Pancreas (tissue), 10 donors: ENCODE data around the gene CHAC1. TPM values are rescaled to one million over a fixed set of nuclear protein-coding genes. Genes with fewer than 3 reads are reported as not detected.

ENCODE experiments used
- ATAC-seq, 4 donors: fragments of 200-7000 bp; cut with Tn5 transposase; one replicate each; pipeline versions ENCODE4 v1.8.0 to v1.9.1; 2020; ENCODE audit warnings: mild to moderate bottlenecking in 4 of 4, moderate library complexity in 4 of 4
- DNase-seq, 6 donors: peaks; one replicate each; pipeline ENCODE4 v3.0.0-alpha.2; 2020
- FAIRE-seq: peaks from 2 replicates; lab custom pipeline; 2012; peaks lifted over from hg19 to GRCh38; lab: Jason Lieb, UNC
- H3K27ac ChIP-seq, 4 donors: fragments of 200-600 bp; sonication (generic); 1 replicate in 3 of 4; 2 replicates in 1 of 4; pipeline versions ENCODE4 v1.5.0 to v1.8.0; 2020
- H3K27me3 ChIP-seq, 4 donors: fragments of 200-600 bp; one replicate each; pipeline ENCODE4 v1.8.0; 2021
- H3K36me3 ChIP-seq, 3 donors: fragments of 200-600 bp; sonication (generic) in 1 of 3; one replicate each; pipeline versions ENCODE4 v1.5.0 to v1.8.0; 2020 to 2021
- H3K4me1 ChIP-seq, 3 donors: fragments of 200-600 bp; one replicate each; pipeline ENCODE4 v1.8.0; 2021
- H3K4me3 ChIP-seq, 4 donors: fragments of 200-600 bp; sonication (generic) in 2 of 4; one replicate each; pipeline versions ENCODE4 v1.5.0 to v1.8.0; 2020 to 2021
- H3K9me3 ChIP-seq, 4 donors: fragments of 200-600 bp; one replicate each; pipeline ENCODE4 v1.8.0; 2021
- WGBS, 2 donors: extraction: QIAGEN DNeasy Blood & Tissue Kit; methylation state at CpG; one replicate each; pipeline ENCODE4 v1.1.7; 2013; 5-methylcytosine and 5-hydroxymethylcytosine counted together
- intact Hi-C, 3 donors: fragments of 100-400 bp; cut with DNase I; formaldehyde crosslinking; loops; one replicate each; pipeline versions ENCODE4 v1.11.1 to v1.14.2; 2022
- polyA plus RNA-seq, 2 donors: library from polyadenylated mRNA; stranded (reverse); fragments of 200-250 nt; gene quantifications; one replicate each; pipeline ENCODE4 v1.2.3, GENCODE V29; 2013
- total RNA-seq, 6 donors: library from RNA; stranded (reverse); fragmentation: NEBNext Ultra II Directional in 4 of 6; extraction: Animal tissue kit (Norgen Biotek cat#: 25700) in 4 of 6; gene quantifications; one replicate each; pipeline versions ENCODE4 v1.2.1 to v1.2.4, GENCODE V29; 2021 to 2023
- TF ChIP-seq, protein P1 (sequence below), 4 donors: fragments of 200-600 bp; sonication (generic) in 3 of 4; IDR thresholded peaks; one replicate each; pipeline versions ENCODE4 v1.5.0 to v1.8.0; 2021; ENCODE audit warnings: antibody characterized with exemption in 4 of 4
- donor health status: healthy with polysubstance abuse.
- donor health status: DM: no; HTN: no; CAD: no; lungs with moderate emphysema.
- donor health status: DM: no; HTN: no; CAD: no.
- donor health status: control.
- donor health status: control.
- donor health status: Bipolar disorder and iron deficiency.
- donor health status: DM: yes; HTN: yes; CAD: no.
- donor health status: DM: no; HTN: no; CAD: no.
- donor health status: DM: no; HTN: no; CAD: no.
- donor health status: DM: yes; HTN: yes; CAD: no.

Gene CHAC1
- total and polyA plus RNA-seq, 8 donors: 0.40 to 90.5 (median 2.3) TPM

DNA sequence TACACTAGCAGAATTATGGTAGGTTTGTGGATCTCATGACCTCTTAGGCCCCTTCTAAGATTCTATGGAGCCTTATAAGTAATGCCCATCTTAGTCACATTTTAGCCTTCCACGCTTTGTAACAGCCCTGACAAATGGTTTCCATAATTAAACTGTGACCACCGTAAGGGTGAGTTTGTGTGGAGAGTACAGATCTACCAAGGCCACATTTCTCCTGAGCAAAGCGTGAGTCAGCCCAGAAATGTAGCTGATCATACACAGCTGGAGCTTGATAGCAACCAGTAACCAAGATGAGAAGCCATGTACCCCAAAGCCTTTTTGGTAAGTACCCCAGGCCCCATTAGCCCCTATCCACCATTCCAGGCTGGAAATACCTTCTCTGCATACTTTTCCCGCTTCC, 31.7 kb downstream of the CHAC1 start:
- intact Hi-C loops: no loop called here
- WGBS, 2 donors: 95 to 98% methylated on average over 4 of the region's 4 CpGs
- Histone ChIP-seq H3K36me3 (peaks cover 0 to 70% (median 30%) of the 10 kb centered on the region in 3 donors), H3K27ac (no peak overlapping the region), H3K4me3 (no peak overlapping the region), H3K9me3 (no peaks in the 10 kb centered on the region), H3K27me3 (no peaks in the 10 kb centered on the region), H3K4me1 (no peaks in the 10 kb centered on the region)
- ATAC-seq: no peak
- TF ChIP-seq, protein P1, sequence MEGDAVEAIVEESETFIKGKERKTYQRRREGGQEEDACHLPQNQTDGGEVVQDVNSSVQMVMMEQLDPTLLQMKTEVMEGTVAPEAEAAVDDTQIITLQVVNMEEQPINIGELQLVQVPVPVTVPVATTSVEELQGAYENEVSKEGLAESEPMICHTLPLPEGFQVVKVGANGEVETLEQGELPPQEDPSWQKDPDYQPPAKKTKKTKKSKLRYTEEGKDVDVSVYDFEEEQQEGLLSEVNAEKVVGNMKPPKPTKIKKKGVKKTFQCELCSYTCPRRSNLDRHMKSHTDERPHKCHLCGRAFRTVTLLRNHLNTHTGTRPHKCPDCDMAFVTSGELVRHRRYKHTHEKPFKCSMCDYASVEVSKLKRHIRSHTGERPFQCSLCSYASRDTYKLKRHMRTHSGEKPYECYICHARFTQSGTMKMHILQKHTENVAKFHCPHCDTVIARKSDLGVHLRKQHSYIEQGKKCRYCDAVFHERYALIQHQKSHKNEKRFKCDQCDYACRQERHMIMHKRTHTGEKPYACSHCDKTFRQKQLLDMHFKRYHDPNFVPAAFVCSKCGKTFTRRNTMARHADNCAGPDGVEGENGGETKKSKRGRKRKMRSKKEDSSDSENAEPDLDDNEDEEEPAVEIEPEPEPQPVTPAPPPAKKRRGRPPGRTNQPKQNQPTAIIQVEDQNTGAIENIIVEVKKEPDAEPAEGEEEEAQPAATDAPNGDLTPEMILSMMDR (IDR thresholded peaks at IDR 0.05): no peak
- DNase-seq: no peak
- FAIRE-seq: no peak

DNA sequence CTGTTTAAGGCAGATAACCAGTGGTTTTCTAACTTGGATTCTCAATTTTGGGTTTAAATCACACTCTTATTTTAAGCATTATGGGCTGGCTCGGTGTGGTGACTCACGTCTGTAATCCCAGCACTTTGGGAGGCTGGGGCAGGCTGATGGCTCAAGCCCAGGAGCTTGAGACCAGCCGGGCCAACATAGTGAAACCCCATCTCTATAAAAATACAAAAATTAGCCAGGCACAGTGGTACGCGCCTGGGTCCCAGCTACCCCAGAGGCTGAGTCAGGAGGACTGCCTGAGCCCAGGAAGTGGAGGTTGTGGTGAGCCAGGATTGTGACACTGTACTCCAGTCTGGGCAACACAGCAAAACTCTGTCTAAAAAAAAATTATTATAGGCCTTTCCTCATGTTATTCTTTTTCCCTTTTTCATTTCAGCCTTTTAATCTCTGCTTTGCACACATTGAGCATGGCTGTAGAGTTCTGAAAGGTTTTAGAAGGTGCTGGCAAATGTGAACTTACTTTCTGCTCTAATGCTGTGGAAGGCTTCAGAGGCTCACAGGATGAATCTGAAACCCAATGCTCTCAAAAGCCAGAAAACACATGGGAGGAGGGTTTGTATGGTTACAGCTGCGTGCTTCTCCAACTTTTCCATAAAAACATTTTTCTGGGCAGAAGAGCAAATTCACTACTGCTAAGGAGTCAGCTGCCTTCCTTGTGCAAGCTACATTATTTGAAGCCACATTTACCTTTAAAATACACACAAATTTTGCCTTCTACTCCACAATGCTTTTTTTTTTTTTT, 32.5 kb downstream of the CHAC1 start:
- Histone ChIP-seq H3K27ac (no peak overlapping the region), H3K27me3 (no peaks in the 10 kb centered on the region), H3K36me3 (peaks cover 0 to 63% (median 29%) of the 10 kb centered on the region in 3 donors), H3K4me1 (no peaks in the 10 kb centered on the region), H3K4me3 (no peak overlapping the region), H3K9me3 (no peaks in the 10 kb centered on the region)
- FAIRE-seq (no peak), ATAC-seq (no peak), DNase-seq (no peak)
- WGBS, 2 donors: 93 to 94% methylated on average over 6 of the region's 6 CpGs
- TF ChIP-seq, protein P1 (IDR thresholded peaks at IDR 0.05): no peak
- intact Hi-C loops: no loop called here

DNA sequence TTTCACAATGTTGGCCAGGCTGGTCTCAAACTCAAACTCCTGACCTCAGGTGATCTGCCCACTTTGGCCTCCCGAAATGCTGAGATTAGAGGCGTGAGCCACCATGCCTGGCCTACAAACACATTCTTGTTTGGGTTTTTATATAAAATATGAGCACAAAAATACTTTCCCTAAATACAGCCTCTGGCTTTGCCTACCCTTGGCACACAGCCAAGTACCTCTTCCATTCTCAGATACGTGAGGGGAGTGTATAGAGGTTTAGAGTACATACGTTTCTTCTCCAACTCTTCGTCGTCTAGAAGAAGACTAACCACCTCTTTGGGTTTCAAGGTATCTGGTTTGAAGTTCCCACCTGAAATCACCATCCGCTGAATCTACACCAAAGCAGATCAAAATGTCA, 33.5 kb downstream of the CHAC1 start:
- TF ChIP-seq, protein P1 (IDR thresholded peaks at IDR 0.05): no peak
- H3K27me3 ChIP-seq: no peaks in the 10 kb centered on the region
- no peaks in the 10 kb centered on the region for H3K4me1 ChIP-seq
- no peaks in the 10 kb centered on the region for H3K9me3 ChIP-seq
- DNase-seq (no peak), ATAC-seq (no peak), FAIRE-seq (no peak)
- intact Hi-C loops: no loop called here
- H3K27ac ChIP-seq: no peak overlapping the region
- H3K36me3 ChIP-seq: peaks cover 0 to 54% (median 23%) of the 10 kb centered on the region in 3 donors
- 90 to 93% methylated on average over 7 of the region's 7 CpGs for WGBS, 2 donors
- H3K4me3 ChIP-seq: no peak overlapping the region

DNA sequence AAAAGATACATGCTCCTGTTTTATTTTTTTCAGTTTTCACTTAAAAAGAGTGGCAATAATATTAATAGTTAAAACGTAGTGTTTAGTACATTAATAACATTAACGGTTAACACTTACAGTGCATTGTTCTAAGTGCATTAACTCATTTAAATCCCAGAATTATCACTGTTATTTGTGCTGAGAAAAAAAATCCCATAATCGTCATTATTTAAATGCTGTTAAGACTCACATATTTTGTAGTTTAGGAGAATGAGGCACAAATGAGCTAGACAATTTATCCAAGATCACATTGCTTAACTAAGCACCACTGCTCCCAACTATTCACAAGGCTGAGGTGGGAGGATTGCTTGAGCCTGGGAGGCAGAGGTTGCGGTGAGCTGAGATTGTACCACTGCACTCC, 34.9 kb downstream of the CHAC1 start:
- Histone ChIP-seq H3K36me3 (peaks cover 0 to 41% (median 15%) of the 10 kb centered on the region in 3 donors), H3K9me3 (no peaks in the 10 kb centered on the region), H3K4me1 (no peaks in the 10 kb centered on the region), H3K4me3 (no peak overlapping the region), H3K27ac (no peak overlapping the region), H3K27me3 (no peaks in the 10 kb centered on the region)
- no peak for FAIRE-seq
- ATAC-seq: no peak
- no peak for DNase-seq
- intact Hi-C loops: no loop called here
- 85 to 87% methylated on average over 4 of the region's 4 CpGs for WGBS, 2 donors
- TF ChIP-seq, protein P1 (IDR thresholded peaks at IDR 0.05): no peak

DNA sequence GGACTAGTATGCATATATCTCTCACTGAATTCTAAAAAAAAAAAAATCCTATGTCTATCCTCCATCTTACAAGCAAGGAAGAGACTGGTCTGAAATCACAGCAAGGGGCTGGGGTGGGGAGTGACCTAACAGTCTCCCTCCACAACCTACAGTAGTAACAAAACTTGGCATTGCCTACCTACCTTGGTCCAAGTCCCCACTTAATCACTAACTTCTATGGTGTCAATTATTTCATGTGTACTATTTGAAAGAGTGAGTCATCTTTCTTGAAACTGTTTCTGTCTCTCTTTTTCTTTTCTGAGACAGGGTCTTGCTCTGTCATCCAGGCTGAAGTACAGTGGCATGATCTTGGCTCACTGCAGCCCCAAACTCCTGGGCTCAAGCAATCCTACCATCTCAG, 36.8 kb downstream of the CHAC1 start:
- DNase-seq: no peak
- Histone ChIP-seq H3K4me1 (no peaks in the 10 kb centered on the region), H3K27me3 (no peaks in the 10 kb centered on the region), H3K9me3 (no peaks in the 10 kb centered on the region), H3K36me3 (peaks cover 0 to 22% (median 11%) of the 10 kb centered on the region in 3 donors), H3K4me3 (no peak overlapping the region), H3K27ac (no peak overlapping the region)
- intact Hi-C loops: no loop called here
- TF ChIP-seq, protein P1 (IDR thresholded peaks at IDR 0.05): no peak
- no peak for ATAC-seq
- FAIRE-seq: no peak
